MM.1S (cell line): ENCODE results near the gene F2.

Source experiments
- CTCF ChIP-seq: fragments of 300-600 bp; sonication (generic); IDR thresholded peaks from 2 replicates; pipeline ENCODE4 v1.5.1; 2016; ENCODE audit warnings: antibody characterized with exemption, low read length, mixed read lengths
- EZH2 ChIP-seq: fragments of 300-600 bp; sonication (generic); optimal IDR thresholded peaks from 2 replicates; pipeline ENCODE3; 2017; ENCODE audit warnings: low read depth, mild to moderate bottlenecking, antibody characterized with exemption, low read length, mixed read lengths

DNA sequence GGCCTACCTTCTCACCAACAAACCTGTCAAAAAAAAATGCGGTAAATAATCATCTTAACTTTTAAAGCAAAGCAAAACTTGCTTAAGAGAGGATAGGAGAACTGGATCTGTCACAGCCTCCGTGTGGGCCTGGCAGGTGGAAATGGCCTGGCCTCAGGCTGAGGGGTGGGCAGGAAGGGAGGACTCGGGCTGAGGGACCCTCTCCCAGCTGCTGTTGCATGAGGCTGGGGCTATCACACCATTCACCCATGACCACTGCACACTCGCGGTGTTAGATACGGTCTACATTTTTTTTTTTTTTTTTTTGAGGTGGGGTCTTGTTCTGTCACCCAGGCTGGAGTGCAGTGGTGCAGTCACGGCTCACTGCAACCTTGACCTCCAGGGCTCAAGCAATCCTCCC, 43.1 kb upstream of the F2 start:
- no peak for TF ChIP-seq EZH2
- TF ChIP-seq CTCF: no peak
